Measurements from ENCODE around the gene ATXN3. TPM values are rescaled to one million over a fixed set of nuclear protein-coding genes. Genes with fewer than 3 reads are reported as not detected.
A peak's percentile ranks its signal among the peaks of the same experiment; 100 is the strongest.

The ATXN3 gene
- total and polyA plus RNA-seq, 2 of the 13 experiments (the other 11 are each of a cell fraction or from before 2014, with no cell fraction given), result 14.9 to 17.3 TPM

DNA sequence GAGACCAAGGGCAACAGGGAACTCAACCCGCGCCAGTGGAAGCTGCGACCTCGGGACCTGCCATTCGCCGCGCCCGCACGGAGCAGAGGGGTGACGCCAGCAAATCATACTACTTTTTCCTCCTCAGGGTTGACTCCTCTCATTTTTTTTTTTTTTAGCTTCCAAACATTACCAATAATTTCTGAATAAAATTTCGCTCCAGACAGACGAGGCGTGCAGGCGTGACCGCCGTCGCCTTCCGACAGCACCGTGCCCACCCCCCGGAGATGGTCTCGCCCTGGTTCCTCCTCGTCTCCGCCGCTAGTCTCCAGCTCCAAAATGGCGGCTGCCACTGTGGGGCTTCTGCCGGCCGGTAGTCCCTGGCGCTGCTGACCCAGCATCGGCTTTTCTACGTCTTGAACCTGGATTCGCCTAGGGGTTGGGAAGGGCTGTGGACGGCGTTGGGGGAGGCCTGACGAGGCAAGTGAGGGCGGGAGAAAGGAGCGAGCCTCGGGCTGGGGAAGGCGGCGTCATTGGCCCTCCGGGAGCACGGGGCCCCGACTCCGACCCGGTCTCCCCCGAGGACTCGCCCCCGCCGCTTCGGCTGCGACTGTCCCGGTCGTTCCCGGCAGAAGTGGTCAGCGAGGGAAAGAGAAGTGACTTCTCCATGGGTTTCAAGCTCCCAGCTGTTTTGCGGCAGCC is 15.4 kb upstream of the ATXN3 start, which contains the start of the genes CPSF2 and NDUFB1 (continued):
- TF ChIP-seq, protein P1, sequence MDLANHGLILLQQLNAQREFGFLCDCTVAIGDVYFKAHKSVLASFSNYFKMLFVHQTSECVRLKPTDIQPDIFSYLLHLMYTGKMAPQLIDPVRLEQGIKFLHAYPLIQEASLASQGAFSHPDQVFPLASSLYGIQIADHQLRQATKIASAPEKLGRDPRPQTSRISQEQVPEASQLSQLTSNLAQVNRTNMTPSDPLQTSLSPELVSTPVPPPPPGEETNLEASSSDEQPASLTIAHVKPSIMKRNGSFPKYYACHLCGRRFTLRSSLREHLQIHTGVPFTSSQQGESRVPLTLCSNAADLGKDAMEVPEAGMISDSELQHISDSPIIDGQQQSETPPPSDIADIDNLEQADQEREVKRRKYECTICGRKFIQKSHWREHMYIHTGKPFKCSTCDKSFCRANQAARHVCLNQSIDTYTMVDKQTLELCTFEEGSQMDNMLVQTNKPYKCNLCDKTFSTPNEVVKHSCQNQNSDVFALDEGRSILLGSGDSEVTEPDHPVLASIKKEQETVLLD (CRISPR knock-in tag; IDR thresholded peaks at IDR 0.05; ENCODE audit: low read depth), result no peak
- no peak for TF ChIP-seq NBN (conservative IDR thresholded peaks at IDR 0.05)
- TF ChIP-seq DR1 (CRISPR knock-in tag; IDR thresholded peaks at IDR 0.05), result no peak
- TF ChIP-seq, protein P2, sequence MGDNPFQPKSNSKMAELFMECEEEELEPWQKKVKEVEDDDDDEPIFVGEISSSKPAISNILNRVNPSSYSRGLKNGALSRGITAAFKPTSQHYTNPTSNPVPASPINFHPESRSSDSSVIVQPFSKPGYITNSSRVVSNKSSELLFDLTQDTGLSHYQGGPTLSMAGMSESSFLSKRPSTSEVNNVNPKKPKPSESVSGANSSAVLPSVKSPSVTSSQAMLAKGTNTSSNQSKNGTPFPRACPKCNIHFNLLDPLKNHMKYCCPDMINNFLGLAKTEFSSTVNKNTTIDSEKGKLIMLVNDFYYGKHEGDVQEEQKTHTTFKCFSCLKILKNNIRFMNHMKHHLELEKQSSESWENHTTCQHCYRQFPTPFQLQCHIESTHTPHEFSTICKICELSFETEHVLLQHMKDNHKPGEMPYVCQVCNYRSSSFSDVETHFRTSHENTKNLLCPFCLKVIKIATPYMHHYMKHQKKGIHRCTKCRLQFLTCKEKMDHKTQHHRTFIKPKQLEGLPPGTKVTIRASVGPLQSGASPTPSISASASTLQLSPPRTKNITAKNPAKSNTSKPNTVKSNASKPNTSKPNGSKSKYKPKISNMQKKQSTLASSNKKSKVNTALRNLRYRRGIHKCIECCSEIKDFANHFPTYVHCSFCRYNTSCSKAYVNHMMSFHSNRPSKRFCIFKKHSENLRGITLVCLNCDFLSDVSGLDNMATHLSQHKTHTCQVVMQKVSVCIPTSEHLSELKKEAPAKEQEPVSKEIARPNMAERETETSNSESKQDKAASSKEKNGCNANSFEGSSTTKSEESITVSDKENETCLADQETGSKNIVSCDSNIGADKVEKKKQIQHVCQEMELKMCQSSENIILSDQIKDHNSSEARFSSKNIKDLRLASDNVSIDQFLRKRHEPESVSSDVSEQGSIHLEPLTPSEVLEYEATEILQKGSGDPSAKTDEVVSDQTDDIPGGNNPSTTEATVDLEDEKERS (CRISPR knock-in tag; IDR thresholded peaks at IDR 0.05), result peak; percentile 67; the same call in 1 of the 2 replicates
- peak; percentile 50; the same call in 1 of the 2 replicates for TF ChIP-seq HOXD1 (CRISPR knock-in tag; IDR thresholded peaks at IDR 0.05)
- no peak for TF ChIP-seq NR3C1 (CRISPR knock-in tag; IDR thresholded peaks at IDR 0.05)
- peak; percentile 63; the same call in 1 of the 2 replicates for TF ChIP-seq ZSCAN12 (CRISPR knock-in tag; IDR thresholded peaks at IDR 0.05)
- TF ChIP-seq TMF1 (CRISPR knock-in tag; IDR thresholded peaks at IDR 0.05; ENCODE audit: low read depth), result peak; percentile 67; the same call in 1 of the 2 replicates
- TF ChIP-seq, protein P3, sequence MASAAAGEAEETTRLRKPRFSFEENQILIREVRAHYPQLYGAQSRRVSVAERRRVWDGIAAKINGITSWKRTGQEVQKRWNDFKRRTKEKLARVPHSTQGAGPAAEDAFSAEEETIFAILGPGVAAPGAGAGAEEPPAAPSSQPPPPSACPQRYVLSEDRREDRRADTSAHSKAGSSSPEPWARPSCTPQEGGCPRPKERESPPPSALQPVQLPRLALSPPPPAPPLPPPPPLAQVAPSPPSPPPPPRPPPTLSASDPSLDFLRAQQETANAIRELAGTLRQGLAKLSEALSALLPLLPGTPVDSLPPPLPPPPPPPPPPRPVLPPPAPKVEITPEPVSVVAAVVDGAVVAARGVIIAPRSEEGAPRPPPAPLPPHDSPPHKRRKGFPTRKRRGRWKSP (CRISPR knock-in tag; IDR thresholded peaks at IDR 0.05), result peak; percentile 25; the same call in 1 of the 2 replicates
- no peak for TF ChIP-seq JARID2 (CRISPR knock-in tag; IDR thresholded peaks at IDR 0.05; ENCODE audit: insufficient replicate concordance)
- TF ChIP-seq PHF5A (CRISPR knock-in tag; IDR thresholded peaks at IDR 0.05; ENCODE audit: low read depth, unreplicated experiment), result peak; percentile 18
- TF ChIP-seq, protein P4, sequence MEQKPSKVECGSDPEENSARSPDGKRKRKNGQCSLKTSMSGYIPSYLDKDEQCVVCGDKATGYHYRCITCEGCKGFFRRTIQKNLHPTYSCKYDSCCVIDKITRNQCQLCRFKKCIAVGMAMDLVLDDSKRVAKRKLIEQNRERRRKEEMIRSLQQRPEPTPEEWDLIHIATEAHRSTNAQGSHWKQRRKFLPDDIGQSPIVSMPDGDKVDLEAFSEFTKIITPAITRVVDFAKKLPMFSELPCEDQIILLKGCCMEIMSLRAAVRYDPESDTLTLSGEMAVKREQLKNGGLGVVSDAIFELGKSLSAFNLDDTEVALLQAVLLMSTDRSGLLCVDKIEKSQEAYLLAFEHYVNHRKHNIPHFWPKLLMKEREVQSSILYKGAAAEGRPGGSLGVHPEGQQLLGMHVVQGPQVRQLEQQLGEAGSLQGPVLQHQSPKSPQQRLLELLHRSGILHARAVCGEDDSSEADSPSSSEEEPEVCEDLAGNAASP (CRISPR knock-in tag; IDR thresholded peaks at IDR 0.05; ENCODE audit: borderline replicate concordance), result 0 out of 2 replicates have a peak, but pooled peaks have one; percentile 17
- TF ChIP-seq, protein P5, sequence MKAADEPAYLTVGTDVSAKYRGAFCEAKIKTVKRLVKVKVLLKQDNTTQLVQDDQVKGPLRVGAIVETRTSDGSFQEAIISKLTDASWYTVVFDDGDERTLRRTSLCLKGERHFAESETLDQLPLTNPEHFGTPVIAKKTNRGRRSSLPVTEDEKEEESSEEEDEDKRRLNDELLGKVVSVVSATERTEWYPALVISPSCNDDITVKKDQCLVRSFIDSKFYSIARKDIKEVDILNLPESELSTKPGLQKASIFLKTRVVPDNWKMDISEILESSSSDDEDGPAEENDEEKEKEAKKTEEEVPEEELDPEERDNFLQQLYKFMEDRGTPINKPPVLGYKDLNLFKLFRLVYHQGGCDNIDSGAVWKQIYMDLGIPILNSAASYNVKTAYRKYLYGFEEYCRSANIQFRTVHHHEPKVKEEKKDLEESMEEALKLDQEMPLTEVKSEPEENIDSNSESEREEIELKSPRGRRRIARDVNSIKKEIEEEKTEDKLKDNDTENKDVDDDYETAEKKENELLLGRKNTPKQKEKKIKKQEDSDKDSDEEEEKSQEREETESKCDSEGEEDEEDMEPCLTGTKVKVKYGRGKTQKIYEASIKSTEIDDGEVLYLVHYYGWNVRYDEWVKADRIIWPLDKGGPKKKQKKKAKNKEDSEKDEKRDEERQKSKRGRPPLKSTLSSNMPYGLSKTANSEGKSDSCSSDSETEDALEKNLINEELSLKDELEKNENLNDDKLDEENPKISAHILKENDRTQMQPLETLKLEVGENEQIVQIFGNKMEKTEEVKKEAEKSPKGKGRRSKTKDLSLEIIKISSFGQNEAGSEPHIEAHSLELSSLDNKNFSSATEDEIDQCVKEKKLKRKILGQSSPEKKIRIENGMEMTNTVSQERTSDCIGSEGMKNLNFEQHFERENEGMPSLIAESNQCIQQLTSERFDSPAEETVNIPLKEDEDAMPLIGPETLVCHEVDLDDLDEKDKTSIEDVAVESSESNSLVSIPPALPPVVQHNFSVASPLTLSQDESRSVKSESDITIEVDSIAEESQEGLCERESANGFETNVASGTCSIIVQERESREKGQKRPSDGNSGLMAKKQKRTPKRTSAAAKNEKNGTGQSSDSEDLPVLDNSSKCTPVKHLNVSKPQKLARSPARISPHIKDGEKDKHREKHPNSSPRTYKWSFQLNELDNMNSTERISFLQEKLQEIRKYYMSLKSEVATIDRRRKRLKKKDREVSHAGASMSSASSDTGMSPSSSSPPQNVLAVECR (CRISPR knock-in tag; IDR thresholded peaks at IDR 0.05; ENCODE audit: borderline replicate concordance), result peak; percentile 88
- peak; percentile 56 for TF ChIP-seq AGO1 (IDR thresholded peaks at IDR 0.05; ENCODE audit: low read depth, low read length, poor library complexity, severe bottlenecking)

Data from HepG2 (cell line).